ENCODE data around the gene EDNRA. TPM values are rescaled to one million over a fixed set of nuclear protein-coding genes. Genes with fewer than 3 reads are reported as not detected.

EDNRA gene
- total RNA-seq, 1 experiment from 2014 or later, result 2.5 TPM

GRCh38 chr4:147586032-147586431 is 105.1 kb downstream of the EDNRA start:
- H3K27me3 Mint-ChIP-seq (ENCODE audit: low read depth), result no peaks in the 10 kb centered on the region
- POLR2A ChIA-PET, result no interaction called here
- H3K27ac Mint-ChIP-seq, result no peak overlapping the region
- DNase-seq (ENCODE audit: low spot score), result no peak
- no peak overlapping the region for H3K4me3 Mint-ChIP-seq
- CTCF ChIA-PET, result interaction anchor here (0.5 to 1.3 kb wide), 3 partner anchors 179 to 1296 kb away, joined by 3 to 5 read pairs (median 4); no protein-coding TSS in a partner anchor
- TF ChIP-seq HMGA2 (CRISPR knock-in tag; IDR thresholded peaks at IDR 0.05) (no peak), SMAD4 (CRISPR knock-in tag; IDR thresholded peaks at IDR 0.05) (no peak), SMAD3 (CRISPR knock-in tag; IDR thresholded peaks at IDR 0.05; ENCODE audit: borderline replicate concordance) (no peak), ZNF396 (CRISPR knock-in tag; IDR thresholded peaks at IDR 0.05; ENCODE audit: borderline replicate concordance) (no peak), CBFB (CRISPR knock-in tag; IDR thresholded peaks at IDR 0.05; ENCODE audit: low read depth) (no peak)
- TF ChIP-seq, protein P1, sequence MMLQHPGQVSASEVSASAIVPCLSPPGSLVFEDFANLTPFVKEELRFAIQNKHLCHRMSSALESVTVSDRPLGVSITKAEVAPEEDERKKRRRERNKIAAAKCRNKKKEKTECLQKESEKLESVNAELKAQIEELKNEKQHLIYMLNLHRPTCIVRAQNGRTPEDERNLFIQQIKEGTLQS (CRISPR knock-in tag; conservative IDR thresholded peaks at IDR 0.05), result no peak
- TF ChIP-seq, protein P2, sequence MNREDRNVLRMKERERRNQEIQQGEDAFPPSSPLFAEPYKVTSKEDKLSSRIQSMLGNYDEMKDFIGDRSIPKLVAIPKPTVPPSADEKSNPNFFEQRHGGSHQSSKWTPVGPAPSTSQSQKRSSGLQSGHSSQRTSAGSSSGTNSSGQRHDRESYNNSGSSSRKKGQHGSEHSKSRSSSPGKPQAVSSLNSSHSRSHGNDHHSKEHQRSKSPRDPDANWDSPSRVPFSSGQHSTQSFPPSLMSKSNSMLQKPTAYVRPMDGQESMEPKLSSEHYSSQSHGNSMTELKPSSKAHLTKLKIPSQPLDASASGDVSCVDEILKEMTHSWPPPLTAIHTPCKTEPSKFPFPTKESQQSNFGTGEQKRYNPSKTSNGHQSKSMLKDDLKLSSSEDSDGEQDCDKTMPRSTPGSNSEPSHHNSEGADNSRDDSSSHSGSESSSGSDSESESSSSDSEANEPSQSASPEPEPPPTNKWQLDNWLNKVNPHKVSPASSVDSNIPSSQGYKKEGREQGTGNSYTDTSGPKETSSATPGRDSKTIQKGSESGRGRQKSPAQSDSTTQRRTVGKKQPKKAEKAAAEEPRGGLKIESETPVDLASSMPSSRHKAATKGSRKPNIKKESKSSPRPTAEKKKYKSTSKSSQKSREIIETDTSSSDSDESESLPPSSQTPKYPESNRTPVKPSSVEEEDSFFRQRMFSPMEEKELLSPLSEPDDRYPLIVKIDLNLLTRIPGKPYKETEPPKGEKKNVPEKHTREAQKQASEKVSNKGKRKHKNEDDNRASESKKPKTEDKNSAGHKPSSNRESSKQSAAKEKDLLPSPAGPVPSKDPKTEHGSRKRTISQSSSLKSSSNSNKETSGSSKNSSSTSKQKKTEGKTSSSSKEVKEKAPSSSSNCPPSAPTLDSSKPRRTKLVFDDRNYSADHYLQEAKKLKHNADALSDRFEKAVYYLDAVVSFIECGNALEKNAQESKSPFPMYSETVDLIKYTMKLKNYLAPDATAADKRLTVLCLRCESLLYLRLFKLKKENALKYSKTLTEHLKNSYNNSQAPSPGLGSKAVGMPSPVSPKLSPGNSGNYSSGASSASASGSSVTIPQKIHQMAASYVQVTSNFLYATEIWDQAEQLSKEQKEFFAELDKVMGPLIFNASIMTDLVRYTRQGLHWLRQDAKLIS (CRISPR knock-in tag; IDR thresholded peaks at IDR 0.05; ENCODE audit: borderline replicate concordance), result no peak
- TF ChIP-seq, protein P3, sequence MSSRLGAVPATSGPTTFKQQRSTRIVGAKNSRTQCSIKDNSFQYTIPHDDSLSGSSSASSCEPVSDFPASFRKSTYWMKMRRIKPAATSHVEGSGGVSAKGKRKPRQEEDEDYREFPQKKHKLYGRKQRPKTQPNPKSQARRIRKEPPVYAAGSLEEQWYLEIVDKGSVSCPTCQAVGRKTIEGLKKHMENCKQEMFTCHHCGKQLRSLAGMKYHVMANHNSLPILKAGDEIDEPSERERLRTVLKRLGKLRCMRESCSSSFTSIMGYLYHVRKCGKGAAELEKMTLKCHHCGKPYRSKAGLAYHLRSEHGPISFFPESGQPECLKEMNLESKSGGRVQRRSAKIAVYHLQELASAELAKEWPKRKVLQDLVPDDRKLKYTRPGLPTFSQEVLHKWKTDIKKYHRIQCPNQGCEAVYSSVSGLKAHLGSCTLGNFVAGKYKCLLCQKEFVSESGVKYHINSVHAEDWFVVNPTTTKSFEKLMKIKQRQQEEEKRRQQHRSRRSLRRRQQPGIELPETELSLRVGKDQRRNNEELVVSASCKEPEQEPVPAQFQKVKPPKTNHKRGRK (CRISPR knock-in tag; IDR thresholded peaks at IDR 0.05; ENCODE audit: borderline replicate concordance), result no peak
- ATAC-seq, result no peak
- H3K9me3 Mint-ChIP-seq, result peaks cover 20% of the 10 kb centered on the region
- peaks cover 21% of the 10 kb centered on the region for H3K4me1 Mint-ChIP-seq
- peaks cover 17% of the 10 kb centered on the region for H3K36me3 Mint-ChIP-seq

DNA sequence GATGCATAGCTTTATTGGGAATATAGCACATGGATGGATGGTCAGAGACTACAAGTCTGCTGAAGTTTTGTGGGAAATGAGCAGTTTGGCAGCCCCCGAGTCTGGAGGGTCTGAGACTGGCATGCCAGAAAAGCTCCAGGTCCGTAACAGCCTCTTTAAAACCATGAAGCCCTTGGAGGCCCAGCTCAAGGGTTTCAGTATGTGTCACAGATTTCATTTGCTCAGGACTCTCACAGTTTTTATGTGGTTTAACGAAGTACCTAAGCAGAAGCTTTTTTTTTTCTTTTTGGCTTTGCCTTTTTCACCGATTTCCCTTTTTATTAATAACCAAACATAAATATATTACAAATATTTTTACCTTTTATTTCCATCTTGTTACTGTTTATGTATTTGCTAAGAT is 105.7 kb downstream of the EDNRA start:
- H3K9me3 Mint-ChIP-seq, result peaks cover 20% of the 10 kb centered on the region
- TF ChIP-seq MAX (CRISPR knock-in tag; IDR thresholded peaks at IDR 0.05), result no peak
- TF ChIP-seq ZNF138 (CRISPR knock-in tag; conservative IDR thresholded peaks at IDR 0.05), result no peak
- TF ChIP-seq SMAD3 (CRISPR knock-in tag; IDR thresholded peaks at IDR 0.05; ENCODE audit: borderline replicate concordance), result no peak
- TF ChIP-seq SP1 (CRISPR knock-in tag; conservative IDR thresholded peaks at IDR 0.05), result no peak
- TF ChIP-seq PREB (CRISPR knock-in tag; IDR thresholded peaks at IDR 0.05; ENCODE audit: borderline replicate concordance), result no peak
- POLR2A ChIA-PET, result no interaction called here

DNA sequence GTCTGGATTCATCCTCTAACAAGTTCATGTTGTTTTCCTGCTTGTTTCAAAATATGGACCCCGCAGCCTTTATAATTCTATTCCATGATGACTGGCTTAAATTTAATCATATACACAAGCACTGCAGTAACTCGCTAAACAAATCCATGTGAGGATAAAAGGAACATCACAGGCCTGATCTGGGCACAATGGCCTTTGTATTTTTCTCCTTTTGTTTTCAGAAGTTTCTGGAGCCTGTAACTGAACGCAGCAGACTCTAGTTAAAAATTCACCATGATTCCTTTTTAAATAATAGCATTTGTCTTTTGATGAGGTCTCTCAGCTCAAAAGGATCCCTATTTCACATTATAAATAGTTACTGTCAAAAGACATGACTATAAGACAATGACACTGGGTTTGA is 106.1 kb downstream of the EDNRA start:
- H3K4me1 Mint-ChIP-seq, result peaks cover 23% of the 10 kb centered on the region
- no peak for ATAC-seq
- peaks cover 20% of the 10 kb centered on the region for H3K9me3 Mint-ChIP-seq
- peaks cover 17% of the 10 kb centered on the region for H3K36me3 Mint-ChIP-seq
- POLR2A ChIA-PET, result no interaction called here
- no peak for DNase-seq (ENCODE audit: low spot score)
- no peak overlapping the region for H3K4me3 Mint-ChIP-seq
- H3K27me3 Mint-ChIP-seq (ENCODE audit: low read depth), result no peaks in the 10 kb centered on the region
- no peak overlapping the region for H3K27ac Mint-ChIP-seq
- CTCF ChIA-PET, result interaction anchor here (1.0 to 1.3 kb wide), 2 partner anchors 180 to 280 kb away, joined by 3 to 4 read pairs; no protein-coding TSS in a partner anchor
- TF ChIP-seq, protein P2 (CRISPR knock-in tag; IDR thresholded peaks at IDR 0.05; ENCODE audit: borderline replicate concordance), result no peak
- TF ChIP-seq MAX (CRISPR knock-in tag; IDR thresholded peaks at IDR 0.05) (no peak), KAT7 (CRISPR knock-in tag; IDR thresholded peaks at IDR 0.05; ENCODE audit: borderline replicate concordance) (no peak), MXD4 (CRISPR knock-in tag; IDR thresholded peaks at IDR 0.05; ENCODE audit: borderline replicate concordance) (no peak), JAZF1 (CRISPR knock-in tag; IDR thresholded peaks at IDR 0.05) (no peak), ZNF671 (CRISPR knock-in tag; IDR thresholded peaks at IDR 0.05) (no peak), JUN (CRISPR knock-in tag; IDR thresholded peaks at IDR 0.05) (no peak)
- TF ChIP-seq, protein P4, sequence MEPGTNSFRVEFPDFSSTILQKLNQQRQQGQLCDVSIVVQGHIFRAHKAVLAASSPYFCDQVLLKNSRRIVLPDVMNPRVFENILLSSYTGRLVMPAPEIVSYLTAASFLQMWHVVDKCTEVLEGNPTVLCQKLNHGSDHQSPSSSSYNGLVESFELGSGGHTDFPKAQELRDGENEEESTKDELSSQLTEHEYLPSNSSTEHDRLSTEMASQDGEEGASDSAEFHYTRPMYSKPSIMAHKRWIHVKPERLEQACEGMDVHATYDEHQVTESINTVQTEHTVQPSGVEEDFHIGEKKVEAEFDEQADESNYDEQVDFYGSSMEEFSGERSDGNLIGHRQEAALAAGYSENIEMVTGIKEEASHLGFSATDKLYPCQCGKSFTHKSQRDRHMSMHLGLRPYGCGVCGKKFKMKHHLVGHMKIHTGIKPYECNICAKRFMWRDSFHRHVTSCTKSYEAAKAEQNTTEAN (CRISPR knock-in tag; IDR thresholded peaks at IDR 0.05), result no peak

More for the DNA sequence above, 105.7 kb downstream of the EDNRA start:
- ATAC-seq (no peak), DNase-seq (ENCODE audit: low spot score) (no peak)
- no peak overlapping the region for H3K4me3 Mint-ChIP-seq
- no peaks in the 10 kb centered on the region for H3K27me3 Mint-ChIP-seq (ENCODE audit: low read depth)
- H3K36me3 Mint-ChIP-seq, result peaks cover 17% of the 10 kb centered on the region
- H3K4me1 Mint-ChIP-seq, result peaks cover 23% of the 10 kb centered on the region
- no peak overlapping the region for H3K27ac Mint-ChIP-seq
- CTCF ChIA-PET, result interaction anchor here (0.5 to 1.3 kb wide), 3 partner anchors 179 to 1296 kb away, joined by 3 to 5 read pairs (median 4); no protein-coding TSS in a partner anchor

Measured in WTC11 (cell line).